Prostate gland (tissue), 2 donors: Measurements from ENCODE around the gene MED8.

Experiments
- POLR2A ChIP-seq: fragments of 450-650 bp; IDR thresholded peaks from one replicate; pipeline ENCODE4 v1.6.1; 2016; ENCODE audit warnings: antibody characterized with exemption, mild to moderate bottlenecking
- TF ChIP-seq, protein P1 (sequence below), 4 experiments: fragments of 200-600 bp in 2 of 4; fragments of 450-650 bp in 2 of 4; sonication (generic) in 2 of 4; IDR thresholded peaks; 1 replicate in 3 of 4; 2 replicates in 1 of 4; pipeline ENCODE4 v1.5.1; 2016 to 2019; ENCODE audit warnings: antibody characterized with exemption in 4 of 4, mild to moderate bottlenecking in 2 of 4, moderate library complexity in 2 of 4

DNA sequence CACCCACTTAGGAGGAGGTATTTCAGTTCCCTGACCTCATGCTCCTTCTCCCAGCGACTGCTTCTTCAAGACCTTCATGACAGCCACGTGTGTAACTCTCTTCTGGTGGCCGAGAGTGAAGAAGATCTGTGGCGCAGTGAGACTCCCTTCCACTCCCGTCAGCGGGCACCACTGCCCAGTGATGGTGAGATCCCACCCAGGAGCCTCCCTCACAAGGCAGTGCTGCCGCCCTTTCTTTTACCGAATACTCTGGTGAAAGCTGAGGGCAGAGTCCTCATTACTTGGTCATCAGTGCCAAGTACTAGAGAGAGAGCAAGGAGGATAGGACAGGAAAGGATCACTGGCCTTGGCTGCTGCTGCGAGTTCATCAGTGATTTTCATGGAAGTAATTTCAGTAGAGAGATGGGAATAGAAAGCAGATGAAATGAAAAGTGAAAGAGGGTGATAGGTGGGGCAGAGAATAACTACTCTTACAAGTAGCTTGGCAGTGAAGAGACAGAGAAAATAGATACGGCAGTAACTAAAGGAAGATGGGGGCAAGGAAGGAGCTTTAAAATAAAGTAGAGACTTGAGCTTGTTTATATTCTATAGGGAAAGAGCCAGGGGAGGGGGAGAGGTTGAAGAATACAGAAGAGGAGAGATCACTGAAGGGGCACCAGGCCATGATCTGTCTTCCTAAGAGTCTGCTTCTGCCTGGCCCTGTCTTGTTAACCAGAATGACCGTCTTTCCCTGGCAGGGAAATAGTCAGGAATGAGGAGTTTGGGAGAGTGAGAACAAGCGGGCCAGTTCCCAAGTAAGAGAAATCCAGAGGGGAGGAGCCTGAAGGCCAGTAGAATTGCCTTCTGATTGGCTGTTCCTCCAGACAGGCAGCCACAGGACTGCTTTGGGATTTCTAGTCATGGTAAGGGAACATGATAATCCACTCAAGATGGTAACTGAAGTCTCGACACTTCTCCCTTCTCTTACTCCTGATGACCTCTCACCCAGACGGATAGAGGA lies 45.8 kb upstream of the MED8 start:
- TF ChIP-seq, protein P1, sequence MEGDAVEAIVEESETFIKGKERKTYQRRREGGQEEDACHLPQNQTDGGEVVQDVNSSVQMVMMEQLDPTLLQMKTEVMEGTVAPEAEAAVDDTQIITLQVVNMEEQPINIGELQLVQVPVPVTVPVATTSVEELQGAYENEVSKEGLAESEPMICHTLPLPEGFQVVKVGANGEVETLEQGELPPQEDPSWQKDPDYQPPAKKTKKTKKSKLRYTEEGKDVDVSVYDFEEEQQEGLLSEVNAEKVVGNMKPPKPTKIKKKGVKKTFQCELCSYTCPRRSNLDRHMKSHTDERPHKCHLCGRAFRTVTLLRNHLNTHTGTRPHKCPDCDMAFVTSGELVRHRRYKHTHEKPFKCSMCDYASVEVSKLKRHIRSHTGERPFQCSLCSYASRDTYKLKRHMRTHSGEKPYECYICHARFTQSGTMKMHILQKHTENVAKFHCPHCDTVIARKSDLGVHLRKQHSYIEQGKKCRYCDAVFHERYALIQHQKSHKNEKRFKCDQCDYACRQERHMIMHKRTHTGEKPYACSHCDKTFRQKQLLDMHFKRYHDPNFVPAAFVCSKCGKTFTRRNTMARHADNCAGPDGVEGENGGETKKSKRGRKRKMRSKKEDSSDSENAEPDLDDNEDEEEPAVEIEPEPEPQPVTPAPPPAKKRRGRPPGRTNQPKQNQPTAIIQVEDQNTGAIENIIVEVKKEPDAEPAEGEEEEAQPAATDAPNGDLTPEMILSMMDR (IDR thresholded peaks at IDR 0.05): no peak
- no peak for TF ChIP-seq POLR2A
